CD4-positive, alpha-beta T cell treated with Interferon gamma for 1 hour (primary cell): ENCODE measurements around the gene TNIP3.
A peak's percentile ranks its signal among the peaks of the same experiment; 100 is the strongest.
"Not testable (repeated sequence)": the region's sequence is repeated elsewhere in the genome, so short reads cannot be mapped to it uniquely, and the experiment has no call there.

ENCODE experiments used
- DNase-seq: peaks from one replicate; pipeline ENCODE4 v3.0.0-alpha.2; 2020

The TNIP3 gene

DNA sequence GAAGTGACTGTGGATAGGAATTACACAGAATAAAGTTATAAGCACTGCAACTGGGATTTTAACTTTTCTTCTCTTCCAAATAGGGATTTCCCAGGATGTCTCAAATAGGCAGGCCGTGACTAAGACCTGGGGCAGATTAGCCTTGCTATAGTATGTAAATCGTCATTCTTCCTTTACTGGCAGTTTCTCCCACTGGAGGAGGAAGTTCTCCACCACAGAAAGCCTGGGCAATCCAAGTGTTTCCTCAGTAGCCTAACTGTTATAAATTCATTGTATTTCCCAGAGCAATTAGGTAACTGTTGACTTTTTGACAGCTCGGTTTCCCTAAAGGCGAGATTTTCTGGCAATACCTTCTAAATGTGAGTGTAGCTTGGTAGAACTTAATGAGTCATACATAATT, at the start of gene TNIP3:
Gene TNIP3, minus strand, starts transcription at position 31 of the 400 bp plus-strand sequence. CDS start 196 bp downstream, outside the sequence.
- DNase-seq = no peak

- DNase-seq = no peak
These were observed 48.7 kb upstream of the TNIP3 start for GRCh38 chr4:121212806-121213205.

- DNase-seq = no peak
These were observed 45.0 kb upstream of the TNIP3 start for GRCh38 chr4:121209171-121209570.

DNA sequence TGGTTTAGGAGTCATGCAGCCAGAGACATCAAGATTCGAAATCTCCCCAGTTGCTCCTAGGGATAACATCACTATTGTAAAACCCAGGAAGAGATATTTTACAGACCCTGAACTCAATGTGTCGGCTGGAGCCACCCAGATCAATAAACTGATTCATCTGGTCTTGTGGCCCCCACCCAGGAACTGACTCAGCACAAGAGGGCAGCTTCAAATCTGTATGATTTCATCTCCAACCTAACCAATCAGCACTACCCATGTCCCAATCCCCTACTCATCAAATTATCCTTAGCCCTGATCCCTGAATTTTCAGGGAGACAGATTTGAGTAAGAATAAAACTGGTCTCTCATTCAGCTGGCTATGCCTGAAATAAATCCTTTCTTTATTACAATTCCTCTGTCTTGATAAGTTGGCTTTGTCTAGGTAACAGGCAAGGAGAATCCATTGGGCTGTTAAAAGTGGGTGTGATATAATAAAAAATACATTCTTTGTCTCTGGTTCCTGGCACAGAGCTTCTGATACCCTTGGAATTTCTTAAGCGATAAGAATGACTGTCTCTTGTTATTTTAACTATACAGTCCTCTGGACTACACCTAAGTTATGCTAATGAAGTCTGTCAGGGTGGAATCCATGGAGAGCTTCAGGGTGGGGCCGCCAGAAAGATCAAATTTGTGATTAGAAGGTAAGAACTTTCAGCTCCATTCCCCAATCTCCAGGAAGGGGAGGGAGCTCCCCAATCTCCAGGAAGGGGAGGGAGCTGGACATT, 44.3 kb upstream of the TNIP3 start:
- DNase-seq = no peak

DNA sequence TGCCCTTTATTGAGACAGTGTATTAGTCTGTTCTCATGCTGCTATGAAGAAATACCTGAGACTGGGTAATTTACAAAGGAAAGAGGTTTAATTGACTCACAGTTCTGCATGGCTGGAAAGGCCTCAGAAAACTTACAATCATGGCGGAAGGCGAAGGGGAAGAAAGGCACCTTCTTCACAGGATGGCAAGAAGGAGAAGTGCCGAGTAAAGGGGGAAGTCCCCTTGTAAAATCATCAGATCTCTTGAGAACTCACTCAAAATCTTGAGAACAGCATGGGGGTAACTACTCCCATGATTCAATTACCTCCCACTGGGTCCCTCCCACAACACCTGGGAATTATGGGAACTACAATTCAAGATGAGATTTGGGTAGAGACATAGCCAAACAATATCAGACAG, 41.7 kb upstream of the TNIP3 start:
- DNase-seq = not testable (repeated sequence)

DNA sequence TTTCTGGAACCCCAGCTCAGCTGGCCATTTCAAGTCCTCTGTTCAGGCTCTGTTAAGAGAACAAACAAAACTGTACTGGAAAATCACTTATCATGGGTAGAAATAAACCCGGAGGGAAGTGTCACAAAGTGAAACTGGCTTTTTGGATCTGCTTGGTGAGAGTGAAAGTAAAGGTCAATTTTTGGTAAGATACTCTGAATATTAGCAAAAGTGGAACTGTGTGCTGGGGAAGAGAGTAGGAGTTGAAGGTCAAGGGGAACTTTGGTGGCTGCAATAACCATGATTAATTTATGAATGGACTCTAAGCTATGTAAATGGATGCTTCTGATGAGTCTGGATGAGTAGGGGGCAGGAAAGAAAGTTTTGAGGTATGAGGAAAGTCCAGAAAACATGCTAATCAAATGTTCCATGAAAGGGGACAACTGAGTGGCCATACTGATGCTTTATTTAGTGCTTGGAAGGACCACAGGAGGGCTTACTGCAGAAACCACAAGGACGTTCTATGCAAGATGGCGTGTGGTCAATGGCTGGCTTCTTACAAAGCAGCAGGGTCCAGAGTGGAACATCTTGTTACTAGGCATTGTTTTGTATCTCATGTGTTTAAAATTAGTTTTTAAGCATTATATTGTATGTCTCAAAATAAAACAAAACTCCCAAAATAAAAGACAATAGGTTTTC, 36.8 kb upstream of the TNIP3 start:
- DNase-seq = no peak

GRCh38 chr4:121199742-121200561, 35.8 kb upstream of the TNIP3 start:
- peak; percentile 34 for DNase-seq

DNA sequence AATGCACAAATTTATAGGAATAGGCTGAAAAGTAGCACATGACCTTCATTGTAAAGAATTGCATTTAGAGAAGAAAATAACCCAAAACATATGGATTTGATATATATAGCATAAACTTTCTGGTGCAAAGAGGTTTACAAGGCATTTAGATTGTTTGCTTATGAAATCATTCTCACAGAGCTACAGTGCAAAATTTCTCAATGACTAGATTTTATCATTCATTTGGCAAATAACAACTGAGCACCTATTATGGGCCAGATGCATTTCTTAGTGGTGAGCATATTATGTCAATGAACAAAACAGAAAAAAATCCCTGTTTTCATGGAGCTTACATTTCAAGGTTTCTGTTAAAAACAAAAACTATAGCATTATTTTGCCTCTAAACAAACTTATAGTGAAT, 34.1 kb upstream of the TNIP3 start:
- no peak for DNase-seq

- no peak for DNase-seq
These were observed 31.5 kb upstream of the TNIP3 start for GRCh38 chr4:121195649-121196048.

GRCh38 chr4:121192480-121192879, 28.4 kb upstream of the TNIP3 start:
- no peak for DNase-seq

- no peak for DNase-seq
These were observed 27.9 kb upstream of the TNIP3 start for GRCh38 chr4:121192013-121192412.

GRCh38 chr4:121191361-121191760, 27.2 kb upstream of the TNIP3 start:
- no peak for DNase-seq

GRCh38 chr4:121190389-121190788, 26.3 kb upstream of the TNIP3 start:
- DNase-seq = no peak

DNA sequence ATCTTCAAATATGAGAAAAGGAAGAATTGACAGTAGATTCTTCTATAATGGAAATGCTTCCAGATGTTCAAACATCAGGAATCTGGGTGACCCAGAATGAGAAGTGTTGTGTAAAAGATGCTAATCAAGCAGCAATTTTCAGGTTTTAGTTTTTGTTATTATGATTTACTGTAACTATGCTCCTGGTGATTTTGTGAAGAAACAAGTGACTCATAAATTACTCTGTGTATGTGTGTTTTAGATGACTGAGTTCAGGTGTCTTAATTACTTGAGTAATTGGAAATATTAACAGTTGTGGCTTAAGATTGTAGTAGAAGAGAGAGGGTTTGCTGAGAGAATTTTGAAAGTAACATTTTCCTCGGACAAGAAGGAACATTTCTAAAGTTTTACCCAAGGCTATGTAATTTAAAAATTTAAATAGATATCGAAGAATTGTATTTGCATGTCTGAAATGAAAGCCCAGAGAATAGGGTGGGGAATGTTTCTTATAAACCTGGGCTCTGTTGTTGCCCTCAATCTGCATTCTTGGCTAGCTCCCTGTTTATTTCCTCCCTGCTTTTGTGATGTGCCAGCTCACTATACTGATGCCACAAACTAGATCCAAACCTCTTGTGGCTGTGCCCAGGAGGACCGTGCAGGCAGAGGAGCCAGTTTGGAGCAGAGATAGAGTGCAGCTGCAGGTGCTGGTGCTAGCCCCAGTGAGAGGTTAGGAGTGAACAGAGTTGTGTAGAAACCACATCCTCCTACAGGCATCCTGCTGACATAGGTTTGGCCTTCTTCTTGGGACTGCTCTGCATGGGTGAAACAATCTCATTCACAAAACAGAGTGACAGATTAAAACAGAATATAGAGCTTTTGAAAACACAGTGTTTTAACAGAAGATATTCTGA, 25.4 kb upstream of the TNIP3 start:
- peak; percentile 48 for DNase-seq

DNA sequence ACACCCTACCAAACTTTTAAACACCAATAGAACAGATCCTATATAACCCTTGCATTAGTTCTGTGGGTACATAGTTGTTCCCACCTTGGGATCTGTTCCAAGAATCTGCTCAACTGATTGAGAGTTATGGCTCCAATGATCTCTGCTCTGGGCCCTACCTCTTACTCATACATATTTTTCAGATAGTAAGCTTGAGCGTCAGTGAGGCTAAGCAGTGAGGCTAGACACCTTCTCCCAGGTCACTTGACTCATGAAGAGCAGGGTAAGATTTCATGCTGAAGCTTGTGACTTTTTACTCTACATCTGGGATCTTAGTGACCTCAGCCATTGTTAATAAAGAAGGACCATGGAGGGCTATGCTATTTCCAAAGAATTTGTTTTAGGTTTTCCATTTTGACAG, 23.1 kb upstream of the TNIP3 start:
- DNase-seq = no peak

DNA sequence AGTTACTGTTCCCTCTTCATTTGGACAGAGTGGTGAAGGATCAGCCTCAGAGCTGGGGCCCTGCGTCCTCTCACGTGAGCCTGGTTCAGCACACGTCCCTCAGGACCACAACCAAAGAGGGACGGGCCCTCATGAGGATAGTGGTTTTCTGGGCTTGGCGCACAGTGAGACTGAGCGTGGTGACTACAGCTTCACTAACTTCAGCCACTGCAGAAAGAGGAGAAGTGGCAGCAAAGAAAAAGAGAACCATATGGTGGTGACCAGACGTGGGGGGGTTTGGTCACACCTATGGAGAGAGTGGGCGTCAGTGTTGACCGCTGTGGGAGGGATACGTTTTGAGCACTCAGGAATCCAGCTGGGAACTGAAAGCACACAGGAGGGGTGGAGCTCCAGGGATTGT, 21.8 kb upstream of the TNIP3 start:
- DNase-seq = no peak

DNA sequence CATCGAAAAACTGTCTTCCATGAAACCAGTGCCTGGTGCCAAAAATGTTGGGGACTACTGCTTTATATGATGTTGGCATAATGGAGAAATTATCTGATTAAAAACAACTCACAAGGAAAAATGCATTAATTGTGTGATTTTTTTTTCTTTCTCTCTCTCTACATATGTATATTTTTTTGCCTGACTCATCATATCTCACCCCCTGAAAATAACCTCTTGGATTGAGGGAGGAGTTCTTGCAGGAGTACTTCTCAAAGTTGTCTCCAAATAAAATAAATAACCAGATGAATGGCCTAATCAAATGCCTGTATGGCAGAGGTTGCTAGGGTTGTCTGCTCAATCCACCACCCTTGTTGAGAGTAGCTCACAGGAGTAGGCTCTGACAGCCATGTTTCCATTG, 19.9 kb upstream of the TNIP3 start:
- DNase-seq = no peak

DNA sequence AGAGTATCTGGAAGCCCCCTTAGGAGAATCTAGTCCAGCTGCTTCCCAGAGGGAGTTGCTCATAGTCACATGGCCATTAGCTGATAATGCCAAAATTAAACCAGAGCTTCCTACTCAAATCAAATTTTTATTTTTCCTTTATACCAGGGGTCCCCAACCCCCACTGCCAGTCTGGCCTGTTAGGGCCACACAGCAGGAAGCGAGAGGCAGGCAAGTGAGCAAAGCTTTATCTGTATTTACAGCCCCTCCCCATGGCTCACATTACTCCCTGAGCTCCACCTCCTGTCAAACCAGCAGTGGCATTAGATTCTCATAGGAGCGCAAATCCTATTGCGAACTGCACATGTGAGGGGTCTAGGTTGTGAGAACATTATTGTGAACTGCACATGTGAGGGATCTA, 19.2 kb upstream of the TNIP3 start:
- no peak for DNase-seq

GRCh38 chr4:121182296-121182695, 18.2 kb upstream of the TNIP3 start:
- no peak for DNase-seq

DNA sequence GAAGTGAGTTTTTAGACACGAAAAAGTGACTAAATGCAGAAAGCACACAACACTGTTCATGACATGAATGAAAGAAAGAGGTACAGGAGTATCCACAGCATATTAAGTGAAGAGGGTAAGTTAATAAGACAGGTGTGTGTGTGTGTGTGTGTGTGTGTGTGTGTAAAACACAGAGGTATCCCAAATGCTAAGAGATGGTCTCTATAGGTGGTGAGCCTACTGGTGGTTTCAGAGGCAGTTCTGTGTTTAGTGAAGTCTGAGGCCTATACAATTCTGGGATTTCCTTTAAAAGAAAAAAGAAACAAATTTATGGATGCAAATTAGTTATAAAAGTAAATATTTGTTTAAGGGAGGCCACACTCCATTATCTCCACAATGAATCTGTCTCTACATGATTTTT, 17.4 kb upstream of the TNIP3 start:
- no peak for DNase-seq

GRCh38 chr4:121180558-121180957, 16.4 kb upstream of the TNIP3 start:
- DNase-seq = no peak

DNA sequence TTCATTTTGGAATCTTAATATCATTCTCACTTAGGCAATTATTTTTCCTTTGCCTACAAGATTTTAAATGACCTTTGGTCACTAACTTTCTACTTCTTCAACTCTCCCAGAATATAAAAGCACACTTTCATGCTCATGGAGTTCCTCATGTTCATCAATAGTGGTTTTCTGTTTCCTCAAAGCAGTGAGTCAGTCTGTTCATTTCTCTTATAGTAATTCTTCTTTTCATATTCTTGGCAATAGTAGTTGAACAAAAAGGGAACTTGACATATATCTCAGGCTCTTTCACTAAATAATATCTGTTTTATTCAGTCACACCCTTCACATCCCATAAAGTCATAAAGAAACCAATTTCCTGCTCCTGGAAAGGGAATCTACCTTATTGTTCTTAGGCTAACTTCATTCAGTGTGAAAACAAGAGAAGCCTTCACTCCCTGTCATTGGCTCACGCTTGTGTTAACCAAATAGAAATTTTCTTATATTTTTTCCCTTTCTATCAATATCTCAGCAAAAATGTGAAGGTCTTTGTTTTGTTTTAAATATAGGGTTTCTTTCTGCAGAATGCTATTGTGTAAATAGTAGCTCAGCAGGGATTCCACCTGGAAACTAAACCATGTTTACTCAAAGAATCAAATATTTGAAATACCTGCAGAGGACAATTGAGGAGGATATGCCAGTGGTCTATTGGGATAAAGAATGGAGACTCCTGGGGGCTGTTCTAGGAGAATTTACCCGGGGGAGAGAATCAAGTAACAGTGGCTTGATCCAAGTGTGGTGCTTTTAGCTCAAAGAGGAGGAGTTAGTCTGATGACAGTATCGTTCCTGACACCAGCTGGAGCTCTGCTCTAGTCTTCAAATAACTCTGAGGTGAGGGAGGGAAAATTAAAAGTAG, 13.4 kb upstream of the TNIP3 start:
- DNase-seq = no peak
